Motor neuron (in vitro differentiated cells): ENCODE data around the gene OSGIN1. TPM values are rescaled to one million over a fixed set of nuclear protein-coding genes. Genes with fewer than 3 reads are reported as not detected.
A peak's percentile ranks its signal among the peaks of the same experiment; 100 is the strongest.

Experiments used
- ATAC-seq, 8 experiments: fragments of 200-7000 bp; cut with Tn5 transposase; replicated peaks in 6 of 8; 2 replicates each; pipeline ENCODE4 v1.8.0; 2021; ENCODE audit warnings: mild to moderate bottlenecking in 8 of 8, moderate library complexity in 8 of 8
- H3K27ac ChIP-seq, 2 donors: fragments of 250-450 bp; sonication (Bioruptor Pico); 2 replicates each; pipeline ENCODE4 v1.9.0; 2021; ENCODE audit warnings: antibody characterized with exemption in 2 of 2, mild to moderate bottlenecking in 2 of 2, moderate library complexity in 1 of 2
- H3K4me1 ChIP-seq, 2 donors: fragments of 250-450 bp; sonication (Bioruptor Pico); replicated peaks in 1 of 2; 2 replicates each; pipeline ENCODE4 v1.6.1; 2021; ENCODE audit warnings: antibody characterized with exemption in 2 of 2, mild to moderate bottlenecking in 2 of 2, moderate library complexity in 1 of 2
- H3K4me3 ChIP-seq, 5 donors: fragments of 250-450 bp; sonication (Bioruptor Pico); 2 replicates each; pipeline ENCODE4 v1.9.0; 2021; ENCODE audit warnings: antibody characterized with exemption in 5 of 5, mild to moderate bottlenecking in 5 of 5, moderate library complexity in 4 of 5
- WGBS, 10 experiments: fragments of 450-650 bp; shearing (Covaris generic); methylation state at CpG; one replicate each; pipeline ENCODE4 v1.0.0; 2022; 5-methylcytosine and 5-hydroxymethylcytosine counted together
- in situ Hi-C, 9 experiments: fragments of 400-800 bp; cut with MboI; loops; one replicate each; pipeline ENCODE4 v1.15.0; 2021; ENCODE audit warnings: low sequenced_read_pairs in 9 of 9, low pct_unique_long_range_greater_than_20kb in 2 of 9; ENCODE audit not compliant: unreplicated experiment in 9 of 9
- total RNA-seq, 8 experiments: library from RNA; unstranded; fragments of 300-600 nt; gene quantifications; 2 replicates each; pipeline versions ENCODE4 v1.2.3 to v1.2.4, GENCODE V29; 2022

OSGIN1 gene
- total RNA-seq, 8 experiments from 2014 or later, result 0.92 to 14.8 (median 2.0) TPM

DNA sequence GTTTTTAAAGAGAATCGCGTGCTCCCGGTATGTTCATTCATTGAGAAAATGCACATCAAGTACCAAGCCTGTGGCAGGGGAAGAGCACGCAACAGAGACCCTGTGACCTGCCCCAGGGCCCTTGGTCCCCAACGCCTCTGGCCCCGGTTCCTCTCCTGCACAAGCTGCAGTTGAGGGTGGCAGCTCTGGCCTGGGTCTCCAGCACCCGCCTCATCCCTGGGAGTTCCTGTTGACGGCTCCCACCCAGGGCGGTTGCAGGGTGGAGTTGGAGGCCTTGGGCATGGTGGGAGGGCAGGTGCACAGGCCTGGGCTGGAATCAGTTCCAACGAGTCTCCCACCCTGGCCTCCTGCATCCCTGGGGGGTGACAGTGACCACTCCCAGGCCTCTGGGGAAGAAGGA lies 20.0 kb downstream of the OSGIN1 start:
- peaks cover 6 to 22% of the 10 kb centered on the region in 2 donors for H3K4me1 ChIP-seq
- ATAC-seq, result no peak
- H3K4me3 ChIP-seq, result no peak overlapping the region
- in situ Hi-C loops, result loop anchor here in 3 of 9 experiments (25.0 kb wide), 1 partner anchor 89 kb away; no protein-coding TSS in a partner anchor
- no peak overlapping the region for H3K27ac ChIP-seq
- WGBS, 10 experiments, result 33 to 100% (median 72%) methylated on average over 1 to 3 of the region's 10 CpGs; no CpG with 5 or more reads in 5 of the 10 experiments

DNA sequence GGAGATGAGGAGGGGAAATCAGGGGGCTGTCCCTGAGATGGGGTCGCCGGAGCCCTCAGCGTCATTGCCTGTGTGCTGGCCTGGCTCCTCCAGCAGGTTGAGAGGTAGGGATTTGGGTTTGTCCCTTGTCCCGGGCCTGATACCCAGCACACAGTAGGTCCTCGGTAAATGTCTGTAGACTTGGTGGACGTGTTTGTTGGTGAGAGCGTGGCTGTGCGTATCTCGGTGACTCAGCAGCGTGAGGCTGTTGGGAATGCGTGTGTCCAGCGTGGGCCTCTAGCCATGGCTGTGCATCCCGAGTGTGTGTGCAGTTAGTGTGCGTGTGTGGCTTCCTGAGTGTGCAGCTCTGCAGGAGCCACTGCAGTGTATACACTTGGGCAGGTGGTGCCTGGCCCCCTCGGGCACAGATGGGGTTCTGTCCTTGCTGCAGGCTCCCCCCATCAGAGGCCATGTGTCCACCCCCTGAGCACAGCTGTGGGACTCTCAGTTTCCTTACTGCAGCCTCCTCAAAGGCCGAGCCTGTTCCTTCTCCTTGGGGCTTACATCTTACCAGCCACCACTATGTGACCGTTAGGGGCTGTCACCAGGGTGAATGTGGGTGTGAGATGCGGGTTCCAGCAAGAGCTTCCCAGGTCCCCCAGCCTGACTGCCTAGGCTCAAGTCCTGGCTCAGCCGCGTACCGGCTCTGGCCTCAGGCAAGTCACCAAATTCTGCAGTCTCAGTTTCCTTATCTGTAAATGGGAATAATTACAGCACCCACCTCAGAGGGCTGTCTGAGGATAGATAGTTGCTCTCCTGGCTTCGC lies 20.7 kb downstream of the OSGIN1 start:
- no peak for ATAC-seq
- Histone ChIP-seq H3K4me3 (no peak overlapping the region), H3K4me1 (peaks cover 6 to 22% of the 10 kb centered on the region in 2 donors), H3K27ac (no peak overlapping the region)
- WGBS, 10 experiments, result 29 to 100% (median 62%) methylated on average over 1 to 7 of the region's 22 CpGs; no CpG with 5 or more reads in 2 of the 10 experiments
- in situ Hi-C loops, result loop anchor here in 3 of 9 experiments (25.0 kb wide), 1 partner anchor 89 kb away; no protein-coding TSS in a partner anchor

DNA sequence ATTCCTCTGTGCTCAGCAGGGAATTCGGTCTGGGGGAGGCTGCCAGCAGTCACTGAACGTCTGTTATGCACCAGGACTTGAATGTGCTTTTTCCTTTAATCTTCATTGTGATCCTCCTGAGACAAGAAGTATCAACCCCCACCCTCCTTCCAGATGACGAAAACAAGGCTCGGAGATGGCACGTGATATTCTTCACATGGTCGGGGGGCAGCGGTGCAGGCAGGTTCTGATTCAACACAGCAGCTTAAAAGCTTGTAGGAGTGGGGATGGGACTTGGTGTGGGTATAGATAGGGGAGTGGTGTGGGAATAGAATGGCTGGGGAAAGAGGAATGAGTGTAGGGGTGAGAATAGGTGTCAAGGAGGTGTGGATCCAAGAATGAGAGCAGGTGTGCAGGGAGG lies 21.4 kb downstream of the OSGIN1 start:
- no peak overlapping the region for H3K4me3 ChIP-seq
- H3K4me1 ChIP-seq, result peaks cover 6 to 17% of the 10 kb centered on the region in 2 donors
- 10 to 80% (median 48%) methylated on average over 1 to 7 of the region's 7 CpGs; no CpG with 5 or more reads in 5 of the 10 experiments for WGBS, 10 experiments
- H3K27ac ChIP-seq, result no peak overlapping the region
- in situ Hi-C loops, result loop anchor here in 3 of 9 experiments (25.0 kb wide), 1 partner anchor 88 kb away; no protein-coding TSS in a partner anchor
- peak in 5 of 8 experiments; percentile 7 to 57 (median 54) for ATAC-seq

DNA sequence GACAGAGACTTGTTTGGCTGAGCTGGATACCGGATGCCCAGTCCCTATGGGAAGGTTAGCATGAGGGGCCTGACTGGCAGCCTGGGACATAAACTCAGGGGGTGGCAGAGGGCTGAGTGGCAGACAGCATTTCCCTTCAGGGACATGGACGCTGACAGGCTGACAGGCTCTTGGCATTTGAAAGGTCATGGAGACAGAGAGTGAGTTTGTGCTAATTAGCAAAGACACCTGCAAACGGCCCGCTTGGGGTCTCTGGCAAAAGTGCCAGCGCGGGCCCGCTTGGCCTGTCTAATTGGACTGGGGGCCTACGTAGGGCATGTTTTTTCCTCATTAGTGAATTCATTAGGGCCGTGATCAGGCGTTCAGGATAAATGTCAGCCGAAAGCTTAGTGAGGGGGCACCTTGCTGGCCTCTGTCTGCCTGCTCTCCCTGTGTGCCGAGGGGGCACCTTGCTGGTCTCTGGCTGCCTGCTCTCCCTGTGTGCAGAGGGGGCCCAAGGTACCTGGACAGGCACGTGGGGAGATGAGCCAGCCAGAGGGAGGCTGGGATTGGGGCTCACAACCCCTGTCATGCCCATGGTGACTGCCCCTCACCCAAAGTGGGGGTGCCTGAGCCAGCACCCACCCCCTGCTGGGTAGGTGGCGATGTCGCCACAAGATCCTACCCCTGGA lies 22.7 kb downstream of the OSGIN1 start:
- in situ Hi-C loops, result no loop called here
- 73 to 91% (median 79%) methylated on average over 2 to 7 of the region's 15 CpGs; no CpG with 5 or more reads in 6 of the 10 experiments for WGBS, 10 experiments
- H3K27ac ChIP-seq, result no peak overlapping the region
- H3K4me3 ChIP-seq, result no peak overlapping the region
- no peak for ATAC-seq
- peaks cover 3 to 12% of the 10 kb centered on the region in 2 donors for H3K4me1 ChIP-seq

DNA sequence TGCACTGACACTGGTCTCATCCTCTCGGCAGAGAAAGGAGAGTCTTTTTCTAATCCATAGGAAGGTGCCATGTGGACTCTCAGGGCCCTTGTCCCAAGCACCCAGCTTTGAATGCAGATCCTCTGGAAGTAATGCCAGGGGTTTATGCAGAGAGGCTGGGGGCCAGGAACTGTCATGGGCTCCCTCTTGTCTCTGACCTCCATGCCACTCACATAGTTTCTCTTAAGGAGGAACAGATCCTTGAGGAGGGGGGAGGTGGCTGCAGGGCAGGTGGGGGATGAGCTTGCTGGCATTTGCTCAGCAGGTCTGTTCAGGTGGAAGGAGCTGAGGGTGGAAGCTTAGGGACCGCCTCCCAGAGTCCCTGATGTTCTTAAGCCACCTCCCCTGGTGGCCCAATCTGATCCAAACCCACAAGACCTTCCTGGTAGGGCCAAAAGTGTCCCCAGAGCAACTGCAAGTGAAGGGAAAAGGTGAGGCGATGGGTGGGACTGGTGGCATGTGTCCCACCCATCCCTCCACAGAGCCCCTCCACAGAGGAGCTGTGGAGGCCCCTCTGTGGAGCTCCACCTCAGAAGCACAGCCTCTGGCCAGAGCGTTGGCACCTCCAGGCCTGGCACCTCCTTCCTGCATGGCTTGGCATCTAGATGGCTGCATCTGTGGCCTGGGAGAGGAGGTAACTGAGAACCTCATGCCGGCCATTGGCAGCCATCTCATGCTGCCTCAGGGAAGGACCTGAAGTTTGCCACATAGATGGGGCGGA lies 24.2 kb downstream of the OSGIN1 start:
- WGBS, 10 experiments, result 20 to 100% (median 80%) methylated on average over 1 to 2 of the region's 6 CpGs; no CpG with 5 or more reads in 5 of the 10 experiments
- in situ Hi-C loops, result no loop called here

DNA sequence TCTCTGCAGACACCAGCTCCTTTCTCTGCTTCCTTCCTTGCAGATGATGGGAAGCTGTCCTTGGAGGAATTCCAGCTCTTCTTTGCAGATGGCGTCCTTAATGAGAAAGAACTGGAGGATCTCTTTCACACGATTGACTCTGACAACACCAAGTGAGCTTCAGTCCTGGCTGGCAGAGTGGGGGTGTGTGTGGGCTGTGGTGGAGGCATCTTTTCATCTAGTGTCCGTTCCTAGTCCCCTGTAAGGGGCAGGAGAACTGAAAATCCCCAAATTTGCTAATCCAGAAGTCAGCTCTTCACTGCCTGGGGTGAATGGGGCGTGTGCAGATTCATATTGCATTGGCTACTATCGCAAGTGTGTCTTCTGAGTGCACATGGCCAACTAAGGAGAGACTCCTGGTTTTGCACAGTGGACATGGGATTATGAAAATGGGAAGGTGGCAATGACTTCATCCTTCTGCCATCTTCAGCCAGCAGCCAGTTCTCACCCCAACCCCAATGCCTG lies 25.4 kb downstream of the OSGIN1 start:
- H3K4me3 ChIP-seq, result no peak overlapping the region
- H3K4me1 ChIP-seq, result peaks cover 3 to 6% of the 10 kb centered on the region in 2 donors
- WGBS, 10 experiments, result 42 to 100% (median 93%) methylated on average over 1 to 5 of the region's 5 CpGs; no CpG with 5 or more reads in 3 of the 10 experiments
- in situ Hi-C loops, result no loop called here
- no peak overlapping the region for H3K27ac ChIP-seq
- ATAC-seq, result no peak

More for the DNA sequence above, 24.2 kb downstream of the OSGIN1 start:
- Histone ChIP-seq H3K4me3 (no peak overlapping the region), H3K27ac (no peak overlapping the region), H3K4me1 (peaks cover 3 to 6% of the 10 kb centered on the region in 2 donors)
- no peak for ATAC-seq

DNA sequence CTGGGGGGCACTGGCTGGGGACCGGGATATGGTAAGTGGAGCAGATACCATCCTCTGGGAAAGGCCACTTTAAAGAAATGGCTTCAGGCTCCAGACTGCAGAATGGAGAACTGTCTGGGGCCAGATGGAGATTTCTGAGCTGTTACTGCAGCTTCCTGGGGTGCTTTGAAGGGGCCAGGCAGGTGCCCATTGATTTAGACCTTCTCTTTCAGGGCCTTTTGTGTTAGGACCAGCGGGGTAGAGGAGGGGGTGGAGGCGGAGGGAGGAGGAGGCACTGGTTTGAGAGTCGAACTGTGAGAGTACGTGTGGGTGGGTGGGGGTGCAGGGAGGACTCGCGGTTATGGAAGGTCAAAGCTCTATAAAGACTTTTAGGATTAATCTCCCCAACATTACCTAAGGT lies 26.4 kb downstream of the OSGIN1 start:
- in situ Hi-C loops, result no loop called here
- Histone ChIP-seq H3K4me3 (no peak overlapping the region), H3K4me1 (peaks cover 2 to 6% of the 10 kb centered on the region in 2 donors), H3K27ac (no peak overlapping the region)
- no peak for ATAC-seq
- 14 to 100% (median 86%) methylated on average over 1 of the region's 7 CpGs; no CpG with 5 or more reads in 7 of the 10 experiments for WGBS, 10 experiments

DNA sequence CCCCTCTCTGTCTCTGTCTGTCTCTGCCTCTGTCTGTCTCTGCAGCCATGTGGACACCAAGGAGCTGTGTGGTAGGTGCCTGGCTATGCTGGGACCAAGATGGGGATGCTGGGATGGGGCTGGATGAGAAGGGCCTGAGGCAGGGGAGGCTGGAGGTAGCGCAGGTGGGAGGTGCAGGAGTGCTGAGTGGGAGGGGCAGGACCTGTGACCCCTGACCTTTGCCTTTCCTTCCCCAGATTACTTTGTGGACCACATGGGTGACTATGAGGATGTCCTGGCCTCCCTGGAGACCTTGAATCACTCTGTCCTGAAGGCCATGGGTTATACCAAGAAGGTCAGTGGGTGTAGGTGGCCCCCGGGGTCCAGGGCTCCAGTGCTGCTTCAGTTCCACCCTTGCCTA lies 27.8 kb downstream of the OSGIN1 start:
- 100% methylated on average over 1 of the region's 2 CpGs; no CpG with 5 or more reads in 8 of the 10 experiments for WGBS, 10 experiments
- no peak overlapping the region for H3K27ac ChIP-seq
- peaks cover 0 to 6% of the 10 kb centered on the region in 2 donors for H3K4me1 ChIP-seq
- H3K4me3 ChIP-seq, result no peak overlapping the region
- in situ Hi-C loops, result no loop called here
- ATAC-seq, result no peak

DNA sequence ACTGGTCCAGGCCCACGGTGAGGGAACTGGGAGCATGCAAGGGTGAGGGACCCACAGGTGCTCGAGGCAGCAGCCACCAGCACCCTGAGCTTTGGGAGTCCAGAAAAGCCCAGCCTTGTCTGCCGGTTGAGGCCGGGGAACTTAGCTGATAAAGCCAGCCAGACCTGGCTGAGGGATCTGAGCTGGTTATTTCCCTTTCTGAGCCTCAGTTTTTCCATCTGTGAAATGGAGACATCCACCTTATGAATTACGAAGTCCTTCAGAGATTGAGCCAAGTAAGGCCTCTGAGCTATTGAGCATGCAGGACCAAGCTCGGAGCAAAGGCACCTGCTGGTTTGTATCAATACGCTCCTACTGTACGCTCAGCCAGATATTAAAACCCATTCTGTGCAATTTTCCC lies 28.8 kb downstream of the OSGIN1 start:
- H3K4me3 ChIP-seq, result no peak overlapping the region
- H3K27ac ChIP-seq, result no peak overlapping the region
- 66 to 100% (median 96%) methylated on average over 3 to 5 of the region's 8 CpGs; no CpG with 5 or more reads in 3 of the 10 experiments for WGBS, 10 experiments
- no peak for ATAC-seq
- in situ Hi-C loops, result no loop called here
- H3K4me1 ChIP-seq, result peaks cover 0 to 6% of the 10 kb centered on the region in 2 donors

DNA sequence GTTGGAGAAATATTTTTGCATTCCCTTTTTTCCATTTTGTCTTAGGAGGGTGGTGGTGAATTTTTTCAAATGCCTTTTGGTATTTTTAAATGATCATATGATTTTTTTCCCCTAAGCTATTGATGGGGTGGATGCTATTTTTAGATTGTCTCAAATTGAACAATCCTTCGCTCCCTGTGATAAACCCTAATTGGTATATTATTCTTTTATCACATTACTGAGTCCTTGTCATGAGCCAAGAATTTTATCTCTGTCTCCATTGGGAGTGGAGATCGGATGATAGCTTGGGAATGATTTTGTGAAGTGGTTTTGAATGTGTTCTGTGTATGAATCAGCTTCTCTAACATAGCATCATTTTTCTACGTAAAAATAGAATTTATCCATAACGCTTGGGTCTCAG lies 30.5 kb downstream of the OSGIN1 start:
- no peak overlapping the region for H3K4me3 ChIP-seq
- ATAC-seq, result no peak
- in situ Hi-C loops, result no loop called here
- no peak overlapping the region for H3K27ac ChIP-seq
- peaks cover 0 to 6% of the 10 kb centered on the region in 2 donors for H3K4me1 ChIP-seq
- 77 to 100% (median 90%) methylated on average over 2 to 4 of the region's 4 CpGs for WGBS, 10 experiments

DNA sequence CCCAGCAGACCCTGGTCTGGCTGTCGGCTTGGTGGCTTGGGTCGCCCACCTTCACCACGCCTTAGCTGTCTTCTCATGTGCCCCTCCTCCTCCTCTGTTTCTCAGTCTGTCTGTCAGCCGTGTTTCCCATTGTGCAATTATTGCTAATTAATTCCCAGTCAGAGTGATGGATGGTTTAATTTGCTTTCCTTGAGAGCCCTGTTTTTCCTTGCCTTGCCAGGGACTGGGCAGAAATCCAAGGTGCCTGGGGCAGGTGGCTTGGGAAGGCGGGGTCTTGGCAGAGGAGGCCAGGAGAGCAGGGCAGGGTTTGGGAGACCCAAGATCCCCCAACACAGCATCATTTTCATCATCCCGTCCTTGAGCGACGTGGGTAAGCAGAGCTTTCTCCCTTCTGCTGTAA lies 36.3 kb downstream of the OSGIN1 start:
- H3K27ac ChIP-seq, result no peak overlapping the region
- peak in 2 of 8 experiments; percentile 2 to 32 for ATAC-seq
- H3K4me3 ChIP-seq, result no peak overlapping the region
- peaks cover 4 to 36% of the 10 kb centered on the region in 2 donors for H3K4me1 ChIP-seq
- WGBS, 10 experiments, result 14 to 97% (median 75%) methylated on average over 1 to 7 of the region's 8 CpGs; no CpG with 5 or more reads in 3 of the 10 experiments
- in situ Hi-C loops, result no loop called here

DNA sequence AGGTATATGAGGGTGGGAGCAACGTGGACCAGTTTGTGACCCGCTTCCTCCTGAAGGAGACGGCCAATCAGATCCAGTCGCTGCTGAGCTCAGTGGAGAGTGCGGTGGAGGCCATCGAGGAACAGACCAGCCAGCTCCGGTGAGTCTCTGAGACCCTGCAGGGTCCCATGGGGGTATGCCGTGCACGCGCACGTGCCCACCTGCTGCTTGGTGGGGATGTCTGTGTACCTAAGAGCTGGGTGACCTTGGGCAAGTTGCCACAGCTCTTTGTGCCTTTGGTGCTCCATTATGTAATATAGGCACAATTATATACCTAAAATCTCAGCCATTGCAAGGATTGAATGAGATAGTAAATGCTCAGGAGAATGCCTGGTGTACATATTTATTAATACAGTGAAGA lies 37.5 kb downstream of the OSGIN1 start:
- Histone ChIP-seq H3K27ac (no peak overlapping the region), H3K4me1 (peaks cover 6 to 39% of the 10 kb centered on the region in 2 donors), H3K4me3 (no peak overlapping the region)
- 100% methylated on average over 2 to 6 of the region's 11 CpGs; no CpG with 5 or more reads in 7 of the 10 experiments for WGBS, 10 experiments
- in situ Hi-C loops, result no loop called here
- ATAC-seq, result no peak
